ENCODE measurements around the gene CTNND2. TPM values are rescaled to one million over a fixed set of nuclear protein-coding genes. Genes with fewer than 3 reads are reported as not detected.

CTNND2 gene
- polyA plus RNA-seq, 1 donor = 2.8 TPM

DNA sequence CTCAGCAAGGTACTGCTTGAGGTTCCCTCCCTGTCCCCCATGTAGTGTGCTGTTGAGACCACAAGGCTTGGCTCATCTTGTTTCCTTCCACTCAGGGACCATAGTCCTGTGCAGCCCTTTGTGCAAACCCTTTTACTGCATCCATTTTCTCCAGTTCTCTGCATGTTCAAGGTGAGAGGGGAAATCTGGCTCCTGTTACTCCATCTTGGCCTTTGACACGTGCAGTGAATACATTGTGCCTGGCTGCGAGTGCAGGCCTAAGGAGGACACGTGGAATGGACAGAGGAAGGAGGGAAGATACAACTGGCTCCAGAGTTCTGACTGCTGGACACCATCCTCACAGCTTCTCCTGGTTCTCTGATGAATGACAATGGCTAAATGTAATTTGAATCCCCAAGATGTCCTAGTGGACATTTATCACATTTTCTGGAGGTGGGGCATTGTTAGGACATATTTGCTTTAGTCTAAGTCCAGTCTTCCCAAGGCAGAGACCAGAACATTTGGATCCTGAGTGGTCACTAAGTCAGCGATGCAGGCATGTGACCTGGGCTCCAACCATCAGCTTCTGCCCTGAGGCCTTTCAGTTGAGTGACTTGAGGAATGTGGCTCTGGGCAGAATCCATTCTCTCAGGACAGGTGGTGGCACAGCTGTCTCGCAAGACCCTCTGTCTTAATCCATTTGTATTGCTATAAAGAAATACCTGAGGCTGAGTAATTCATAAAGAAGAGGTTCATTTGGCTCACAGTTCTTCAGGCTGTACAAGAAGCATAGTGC lies 954.2 kb downstream of the CTNND2 start:
- no peak for DNase-seq
- Histone ChIP-seq H3K4me1 (ENCODE audit: control insufficient read depth, insufficient read depth, low read length) (no peaks in the 10 kb centered on the region), H3K27ac (ENCODE audit: low read length) (no peak overlapping the region), H3K4me3 (ENCODE audit: low read length) (no peak overlapping the region), H3K36me3 (ENCODE audit: control insufficient read depth, insufficient read depth, low read length) (no peaks in the 10 kb centered on the region), H3K27me3 (ENCODE audit: control insufficient read depth, insufficient read depth, low read length) (peaks cover 2% of the 10 kb centered on the region), H3K9me3 (ENCODE audit: control insufficient read depth, low read depth, low read length) (no peaks in the 10 kb centered on the region)
- WGBS (ENCODE audit: insufficient coverage, low lambda C conversion rate) = no CpG with 5 or more reads among the region's 5 CpGs

DNA sequence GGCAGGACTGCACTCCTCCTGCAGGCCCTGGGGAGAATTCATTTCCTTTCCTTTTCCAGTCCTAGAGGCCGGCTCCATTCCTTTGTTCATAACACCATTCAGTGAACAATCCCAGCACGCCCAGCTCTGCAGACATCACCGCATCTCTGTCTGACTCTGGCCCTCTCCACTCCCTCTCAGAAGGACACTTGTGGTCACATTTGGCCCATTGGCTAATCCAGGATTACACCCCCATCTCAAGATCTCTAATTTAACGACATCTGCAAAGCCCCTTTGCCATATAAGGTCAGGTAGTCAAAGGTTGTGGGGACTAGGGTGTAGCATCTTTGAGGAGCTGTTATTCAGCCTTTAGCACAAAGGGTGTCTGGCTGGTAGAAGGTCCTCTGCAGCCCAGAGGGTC lies 958.2 kb downstream of the CTNND2 start:
- 80% methylated on average over 1 of the region's 4 CpGs for WGBS (ENCODE audit: insufficient coverage, low lambda C conversion rate)
- Histone ChIP-seq H3K27me3 (ENCODE audit: control insufficient read depth, insufficient read depth, low read length) (peaks cover 2% of the 10 kb centered on the region), H3K4me1 (ENCODE audit: control insufficient read depth, insufficient read depth, low read length) (no peaks in the 10 kb centered on the region), H3K4me3 (ENCODE audit: low read length) (no peak overlapping the region), H3K36me3 (ENCODE audit: control insufficient read depth, insufficient read depth, low read length) (no peaks in the 10 kb centered on the region), H3K27ac (ENCODE audit: low read length) (no peak overlapping the region), H3K9me3 (ENCODE audit: control insufficient read depth, low read depth, low read length) (no peaks in the 10 kb centered on the region)
- DNase-seq = no peak

DNA sequence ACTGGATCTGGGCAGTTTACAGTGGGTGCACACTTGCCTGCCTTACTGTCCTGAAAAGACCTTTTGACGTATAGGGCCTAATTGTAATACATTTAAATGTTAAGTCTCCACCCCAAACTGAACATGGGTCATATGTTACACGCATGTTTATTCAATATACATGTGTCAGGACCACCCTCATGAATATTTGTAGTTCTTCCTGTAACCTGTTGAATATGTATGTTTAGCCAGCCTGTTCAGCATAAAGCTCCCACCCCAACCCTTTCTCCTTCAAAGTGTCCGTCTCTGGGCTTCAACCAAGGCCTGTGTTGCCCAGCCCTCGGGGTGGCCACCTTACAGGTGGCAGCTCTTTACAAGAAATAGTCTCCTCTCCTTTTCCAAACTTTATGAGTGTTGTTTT lies 962.3 kb downstream of the CTNND2 start:
- DNase-seq = no peak
- Histone ChIP-seq H3K9me3 (ENCODE audit: control insufficient read depth, low read depth, low read length) (no peaks in the 10 kb centered on the region), H3K36me3 (ENCODE audit: control insufficient read depth, insufficient read depth, low read length) (no peaks in the 10 kb centered on the region), H3K27ac (ENCODE audit: low read length) (no peak overlapping the region), H3K27me3 (ENCODE audit: control insufficient read depth, insufficient read depth, low read length) (no peaks in the 10 kb centered on the region), H3K4me3 (ENCODE audit: low read length) (no peak overlapping the region), H3K4me1 (ENCODE audit: control insufficient read depth, insufficient read depth, low read length) (no peaks in the 10 kb centered on the region)
- 100% methylated on average over 2 of the region's 4 CpGs for WGBS (ENCODE audit: insufficient coverage, low lambda C conversion rate)

DNA sequence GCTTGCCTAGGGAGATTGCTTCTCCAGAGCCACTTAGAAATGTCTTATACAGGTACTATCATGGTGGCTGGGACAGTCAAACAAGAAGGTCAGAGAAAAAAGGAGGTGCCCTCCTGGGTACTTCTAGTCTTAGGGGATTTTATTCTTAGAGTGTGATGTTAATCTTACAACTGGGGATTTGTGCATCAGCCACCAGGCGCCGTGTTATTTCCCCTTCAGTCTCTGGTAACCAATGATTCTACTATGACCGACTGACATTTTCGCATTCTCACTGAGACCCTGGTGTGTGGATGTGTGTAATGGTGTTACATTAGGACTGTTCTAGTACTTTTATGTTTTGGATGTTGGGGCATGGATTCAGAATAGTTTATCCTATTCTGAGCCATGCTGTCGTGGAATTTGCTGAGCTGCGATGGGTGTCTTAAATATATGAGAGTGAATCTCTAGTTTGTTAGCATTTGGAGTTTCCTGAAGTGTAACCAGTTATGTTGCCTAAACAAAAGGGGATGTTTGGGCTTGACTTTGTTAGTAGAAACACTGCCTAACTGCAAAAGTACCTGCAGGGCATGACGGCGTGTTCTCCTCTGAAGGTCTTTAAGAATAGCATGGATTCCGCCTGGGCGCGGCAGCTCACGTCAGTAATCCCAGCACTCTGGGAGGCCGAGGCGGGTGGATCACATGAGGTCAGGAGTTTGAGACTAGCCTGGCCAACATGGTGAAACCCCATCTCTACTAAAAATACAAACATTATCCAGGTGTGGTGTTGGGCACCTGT lies 968.0 kb downstream of the CTNND2 start:
- H3K27me3 ChIP-seq (ENCODE audit: control insufficient read depth, insufficient read depth, low read length) = peaks cover 3% of the 10 kb centered on the region
- no CpG with 5 or more reads among the region's 14 CpGs for WGBS (ENCODE audit: insufficient coverage, low lambda C conversion rate)
- no peak for DNase-seq
- no peaks in the 10 kb centered on the region for H3K36me3 ChIP-seq (ENCODE audit: control insufficient read depth, insufficient read depth, low read length)
- H3K4me1 ChIP-seq (ENCODE audit: control insufficient read depth, insufficient read depth, low read length) = no peaks in the 10 kb centered on the region
- H3K27ac ChIP-seq (ENCODE audit: low read length) = no peak overlapping the region
- H3K4me3 ChIP-seq (ENCODE audit: low read length) = no peak overlapping the region
- no peaks in the 10 kb centered on the region for H3K9me3 ChIP-seq (ENCODE audit: control insufficient read depth, low read depth, low read length)

DNA sequence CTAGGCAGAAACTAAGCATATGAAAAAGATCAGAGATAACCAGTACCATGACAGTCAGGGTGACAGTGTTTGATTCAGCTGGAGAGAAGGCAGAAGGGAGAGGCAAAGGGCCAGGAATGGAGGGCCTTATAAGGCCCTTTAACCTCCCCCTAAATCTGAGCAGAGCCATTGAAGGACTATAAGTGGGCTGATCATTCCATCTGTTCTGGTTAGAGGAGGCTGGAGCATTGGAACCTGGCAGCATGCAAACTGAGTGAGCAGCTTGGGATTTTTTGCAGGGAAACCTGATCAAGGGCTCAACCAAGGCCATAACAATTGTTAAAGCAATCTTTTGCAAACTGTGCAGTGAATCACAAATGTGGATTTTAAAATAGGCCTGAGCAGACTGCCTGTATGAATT lies 968.7 kb downstream of the CTNND2 start:
- Histone ChIP-seq H3K27ac (ENCODE audit: low read length) (no peak overlapping the region), H3K9me3 (ENCODE audit: control insufficient read depth, low read depth, low read length) (no peaks in the 10 kb centered on the region), H3K4me3 (ENCODE audit: low read length) (no peak overlapping the region), H3K36me3 (ENCODE audit: control insufficient read depth, insufficient read depth, low read length) (no peaks in the 10 kb centered on the region), H3K4me1 (ENCODE audit: control insufficient read depth, insufficient read depth, low read length) (no peaks in the 10 kb centered on the region), H3K27me3 (ENCODE audit: control insufficient read depth, insufficient read depth, low read length) (peaks cover 3% of the 10 kb centered on the region)
- no peak for DNase-seq

DNA sequence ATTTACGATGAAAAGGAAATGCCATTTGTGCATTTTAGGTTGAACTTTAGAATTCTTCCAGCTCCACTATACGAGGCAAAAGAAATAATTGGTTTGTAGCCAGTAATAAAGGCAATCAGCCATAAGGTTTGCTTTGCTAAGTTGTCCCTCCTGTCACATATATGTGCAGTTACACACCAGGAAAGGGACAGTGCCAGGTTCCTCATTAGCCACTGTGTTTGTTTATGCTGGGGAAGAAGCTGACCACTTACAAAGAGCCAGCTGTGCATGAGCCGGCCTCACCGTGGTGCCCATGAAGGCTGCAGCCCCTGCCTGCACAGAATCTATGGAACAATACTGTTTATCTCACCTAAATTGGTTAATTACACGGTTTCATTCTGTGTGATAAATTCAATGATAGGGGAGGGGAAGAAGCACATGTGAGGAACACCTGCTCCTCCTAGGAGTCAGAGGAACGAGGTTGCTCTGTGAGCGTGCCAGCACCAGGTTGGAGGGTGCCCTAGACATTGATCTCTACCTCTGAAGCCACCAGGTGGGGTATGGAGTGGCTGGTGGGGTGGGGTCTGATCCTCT lies 969.4 kb downstream of the CTNND2 start:
- no CpG with 5 or more reads among the region's 7 CpGs for WGBS (ENCODE audit: insufficient coverage, low lambda C conversion rate)
- no peaks in the 10 kb centered on the region for H3K4me1 ChIP-seq (ENCODE audit: control insufficient read depth, insufficient read depth, low read length)

DNA sequence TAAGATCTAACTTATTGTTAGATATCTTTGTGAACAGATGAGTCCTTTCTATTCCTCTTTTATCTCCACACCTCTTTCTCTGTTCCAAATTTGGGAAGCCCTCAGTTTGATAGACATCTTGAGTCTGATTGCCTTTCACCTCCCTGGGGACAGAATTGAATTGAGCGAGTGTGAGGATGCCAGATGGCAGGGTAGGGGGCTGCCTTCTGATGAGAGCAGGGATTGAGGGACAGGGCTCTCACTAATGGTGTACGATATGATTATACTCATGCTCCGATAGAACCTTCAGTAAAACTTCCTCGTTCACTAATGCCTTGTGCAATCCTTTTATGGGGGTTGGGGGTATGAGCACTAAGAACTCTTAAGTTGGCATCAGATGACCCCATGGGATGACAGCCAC lies 971.1 kb downstream of the CTNND2 start:
- H3K9me3 ChIP-seq (ENCODE audit: control insufficient read depth, low read depth, low read length) = no peaks in the 10 kb centered on the region
- peaks cover 3% of the 10 kb centered on the region for H3K27me3 ChIP-seq (ENCODE audit: control insufficient read depth, insufficient read depth, low read length)
- DNase-seq = no peak
- no peaks in the 10 kb centered on the region for H3K36me3 ChIP-seq (ENCODE audit: control insufficient read depth, insufficient read depth, low read length)
- no peaks in the 10 kb centered on the region for H3K4me1 ChIP-seq (ENCODE audit: control insufficient read depth, insufficient read depth, low read length)
- no peak overlapping the region for H3K27ac ChIP-seq (ENCODE audit: low read length)
- WGBS (ENCODE audit: insufficient coverage, low lambda C conversion rate) = no CpG with 5 or more reads among the region's 4 CpGs
- no peak overlapping the region for H3K4me3 ChIP-seq (ENCODE audit: low read length)

More for the DNA sequence above, 969.4 kb downstream of the CTNND2 start:
- Histone ChIP-seq H3K27me3 (ENCODE audit: control insufficient read depth, insufficient read depth, low read length) (peaks cover 3% of the 10 kb centered on the region), H3K27ac (ENCODE audit: low read length) (no peak overlapping the region), H3K9me3 (ENCODE audit: control insufficient read depth, low read depth, low read length) (no peaks in the 10 kb centered on the region), H3K4me3 (ENCODE audit: low read length) (no peak overlapping the region), H3K36me3 (ENCODE audit: control insufficient read depth, insufficient read depth, low read length) (no peaks in the 10 kb centered on the region)
- DNase-seq = no peak

DNA sequence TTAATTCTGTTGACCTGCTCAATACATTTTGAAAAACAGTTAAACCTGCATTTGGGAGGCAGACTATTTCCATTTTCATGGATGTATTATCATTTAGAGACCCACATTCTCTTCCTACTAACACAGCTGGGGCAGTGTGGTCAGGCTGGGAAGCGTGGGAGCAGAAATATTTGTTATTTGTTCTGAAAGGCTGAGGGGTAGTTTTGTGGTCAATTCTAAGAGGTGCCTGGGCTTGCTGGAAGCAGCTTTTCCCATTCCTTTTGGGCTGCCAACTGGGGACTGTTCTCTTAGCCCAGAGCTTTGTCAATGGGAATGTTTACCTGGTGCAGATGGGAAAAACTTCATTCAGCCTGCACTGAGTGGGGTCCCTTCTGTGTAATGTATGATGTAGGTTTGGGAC lies 971.8 kb downstream of the CTNND2 start:
- no peak overlapping the region for H3K27ac ChIP-seq (ENCODE audit: low read length)
- DNase-seq = no peak
- no CpG with 5 or more reads among the region's 1 CpG for WGBS (ENCODE audit: insufficient coverage, low lambda C conversion rate)

DNA sequence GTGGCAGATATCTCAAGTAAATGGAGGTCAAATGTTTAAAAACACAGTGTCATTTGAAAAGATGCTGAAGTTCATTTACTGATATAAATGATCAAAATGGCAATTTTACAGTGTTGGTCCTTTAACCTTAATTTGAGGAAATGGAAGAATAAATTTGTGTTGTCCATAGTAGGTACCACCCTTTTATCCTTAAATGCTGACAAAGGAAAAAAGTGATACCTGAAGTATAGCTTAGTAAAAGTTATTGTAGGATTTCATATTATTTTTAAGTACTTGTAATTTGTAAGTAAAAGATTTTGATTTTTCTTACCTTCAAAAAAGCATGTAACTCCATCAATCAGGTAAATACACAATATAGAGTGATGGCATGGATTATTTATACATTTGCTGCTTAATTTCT lies 976.6 kb downstream of the CTNND2 start:
- peaks cover 1% of the 10 kb centered on the region for H3K27me3 ChIP-seq (ENCODE audit: control insufficient read depth, insufficient read depth, low read length)
- H3K4me3 ChIP-seq (ENCODE audit: low read length) = no peak overlapping the region
- no peak overlapping the region for H3K27ac ChIP-seq (ENCODE audit: low read length)
- no peaks in the 10 kb centered on the region for H3K9me3 ChIP-seq (ENCODE audit: control insufficient read depth, low read depth, low read length)
- H3K36me3 ChIP-seq (ENCODE audit: control insufficient read depth, insufficient read depth, low read length) = no peaks in the 10 kb centered on the region
- DNase-seq = no peak
- no peaks in the 10 kb centered on the region for H3K4me1 ChIP-seq (ENCODE audit: control insufficient read depth, insufficient read depth, low read length)

More for the DNA sequence above, 971.8 kb downstream of the CTNND2 start:
- Histone ChIP-seq H3K4me1 (ENCODE audit: control insufficient read depth, insufficient read depth, low read length) (no peaks in the 10 kb centered on the region), H3K36me3 (ENCODE audit: control insufficient read depth, insufficient read depth, low read length) (no peaks in the 10 kb centered on the region), H3K9me3 (ENCODE audit: control insufficient read depth, low read depth, low read length) (no peaks in the 10 kb centered on the region), H3K4me3 (ENCODE audit: low read length) (no peak overlapping the region), H3K27me3 (ENCODE audit: control insufficient read depth, insufficient read depth, low read length) (peaks cover 3% of the 10 kb centered on the region)

DNA sequence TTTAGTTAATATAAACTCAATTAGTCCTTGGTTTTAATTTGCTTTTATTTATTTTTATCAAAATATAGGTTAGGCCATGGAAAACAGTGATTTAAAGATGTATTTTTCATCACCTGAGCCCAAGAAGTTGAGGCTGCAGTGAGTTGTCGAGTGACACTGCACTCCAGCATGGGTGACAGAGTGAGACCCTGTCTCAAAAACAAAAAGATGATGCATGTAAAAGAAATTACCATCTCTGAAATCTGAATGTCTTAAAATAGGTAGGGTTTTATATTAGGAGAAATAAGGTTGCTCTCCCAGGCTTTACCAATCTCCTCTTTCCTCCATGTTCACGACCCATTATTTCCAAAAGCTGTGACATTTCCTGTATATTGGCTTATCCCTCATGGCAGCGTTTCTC lies 980.9 kb downstream of the CTNND2 start:
- H3K36me3 ChIP-seq (ENCODE audit: control insufficient read depth, insufficient read depth, low read length) = no peaks in the 10 kb centered on the region
- H3K27ac ChIP-seq (ENCODE audit: low read length) = no peak overlapping the region
- no peaks in the 10 kb centered on the region for H3K4me1 ChIP-seq (ENCODE audit: control insufficient read depth, insufficient read depth, low read length)
- no peaks in the 10 kb centered on the region for H3K27me3 ChIP-seq (ENCODE audit: control insufficient read depth, insufficient read depth, low read length)
- no peaks in the 10 kb centered on the region for H3K9me3 ChIP-seq (ENCODE audit: control insufficient read depth, low read depth, low read length)
- H3K4me3 ChIP-seq (ENCODE audit: low read length) = no peak overlapping the region
- DNase-seq = no peak
- WGBS (ENCODE audit: insufficient coverage, low lambda C conversion rate) = 67% methylated on average over 1 of the region's 3 CpGs

All from large intestine (tissue), 3 donors.